Measurements from ENCODE around the gene HS2ST1. TPM values are rescaled to one million over a fixed set of nuclear protein-coding genes. Genes with fewer than 3 reads are reported as not detected.

HS2ST1 gene
- total RNA-seq, 1 donor from 2014 or later = 13.4 TPM

GRCh38 chr1:86915737-86916235 is 1.4 kb downstream of the HS2ST1 start:
- H3K27me3 ChIP-seq (ENCODE audit: control insufficient read depth, insufficient read depth, low read length) = no peaks in the 10 kb centered on the region
- H3K4me3 ChIP-seq (ENCODE audit: low read depth, low read length) = peak overlapping the region; percentile 93
- H3K36me3 ChIP-seq (ENCODE audit: control insufficient read depth, insufficient read depth, low read length) = no peaks in the 10 kb centered on the region
- TF ChIP-seq CTCF (IDR thresholded peaks at IDR 0.05; ENCODE audit: insufficient read depth, low read length, poor library complexity, severe bottlenecking) = no peak
- DNase-seq (ENCODE audit: low read depth) = no peak

- Histone ChIP-seq H3K4me3 (ENCODE audit: low read depth, low read length) (no peak overlapping the region), H3K36me3 (ENCODE audit: control insufficient read depth, insufficient read depth, low read length) (no peaks in the 10 kb centered on the region), H3K27me3 (ENCODE audit: control insufficient read depth, insufficient read depth, low read length) (no peaks in the 10 kb centered on the region)
- no peak for DNase-seq (ENCODE audit: low read depth)
- TF ChIP-seq CTCF (IDR thresholded peaks at IDR 0.05; ENCODE audit: insufficient read depth, low read length, poor library complexity, severe bottlenecking) = no peak
Measured at GRCh38 chr1:86916752-86917151, 2.3 kb downstream of the HS2ST1 start.

- Histone ChIP-seq H3K4me3 (ENCODE audit: low read depth, low read length) (no peak overlapping the region), H3K36me3 (ENCODE audit: control insufficient read depth, insufficient read depth, low read length) (no peaks in the 10 kb centered on the region), H3K27me3 (ENCODE audit: control insufficient read depth, insufficient read depth, low read length) (no peaks in the 10 kb centered on the region)
- no peak for TF ChIP-seq CTCF (IDR thresholded peaks at IDR 0.05; ENCODE audit: insufficient read depth, low read length, poor library complexity, severe bottlenecking)
- DNase-seq (ENCODE audit: low read depth) = no peak
Measured at GRCh38 chr1:86922445-86922844, 8.0 kb downstream of the HS2ST1 start.

- Histone ChIP-seq H3K27me3 (ENCODE audit: control insufficient read depth, insufficient read depth, low read length) (no peaks in the 10 kb centered on the region), H3K4me3 (ENCODE audit: low read depth, low read length) (no peak overlapping the region)
- TF ChIP-seq CTCF (IDR thresholded peaks at IDR 0.05; ENCODE audit: insufficient read depth, low read length, poor library complexity, severe bottlenecking) = no peak
Measured at GRCh38 chr1:86924324-86924960, 10.0 kb downstream of the HS2ST1 start.

GRCh38 chr1:86925742-86926141 is 11.3 kb downstream of the HS2ST1 start:
- Histone ChIP-seq H3K27me3 (ENCODE audit: control insufficient read depth, insufficient read depth, low read length) (no peaks in the 10 kb centered on the region), H3K4me3 (ENCODE audit: low read depth, low read length) (no peak overlapping the region), H3K36me3 (ENCODE audit: control insufficient read depth, insufficient read depth, low read length) (no peaks in the 10 kb centered on the region)
- DNase-seq (ENCODE audit: low read depth) = no peak
- no peak for TF ChIP-seq CTCF (IDR thresholded peaks at IDR 0.05; ENCODE audit: insufficient read depth, low read length, poor library complexity, severe bottlenecking)

More at GRCh38 chr1:86924324-86924960, 10.0 kb downstream of the HS2ST1 start:
- no peaks in the 10 kb centered on the region for H3K36me3 ChIP-seq (ENCODE audit: control insufficient read depth, insufficient read depth, low read length)
- DNase-seq (ENCODE audit: low read depth) = no peak

GRCh38 chr1:86926883-86927282 is 12.4 kb downstream of the HS2ST1 start:
- no peak overlapping the region for H3K4me3 ChIP-seq (ENCODE audit: low read depth, low read length)
- H3K27me3 ChIP-seq (ENCODE audit: control insufficient read depth, insufficient read depth, low read length) = no peaks in the 10 kb centered on the region
- H3K36me3 ChIP-seq (ENCODE audit: control insufficient read depth, insufficient read depth, low read length) = no peaks in the 10 kb centered on the region
- no peak for TF ChIP-seq CTCF (IDR thresholded peaks at IDR 0.05; ENCODE audit: insufficient read depth, low read length, poor library complexity, severe bottlenecking)
- DNase-seq (ENCODE audit: low read depth) = no peak
